ENCODE measurements around the gene ATP5PO.

DNA sequence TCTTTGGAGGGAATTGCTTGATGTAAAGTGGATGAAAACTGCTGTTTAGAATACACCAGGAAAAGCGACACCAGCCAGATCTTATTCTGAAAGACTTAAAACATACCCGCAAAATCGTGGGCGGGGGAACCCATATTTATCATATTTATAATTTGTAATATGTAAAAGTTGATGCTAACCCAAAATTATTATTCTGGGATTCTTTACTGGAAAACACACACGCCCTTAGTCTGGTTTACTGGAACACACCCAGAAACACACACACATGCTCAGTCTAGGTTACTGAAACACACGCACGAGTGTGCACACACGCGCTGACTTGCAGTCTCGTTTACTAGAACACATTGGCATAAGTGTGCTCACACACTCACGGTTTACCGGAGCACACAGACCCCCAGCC lies 32.5 kb downstream of the ATP5PO start:
- no peak for TF ChIP-seq CTCF (IDR thresholded peaks at IDR 0.05 in 4 of 5, conservative IDR thresholded peaks at IDR 0.05 in 1 of 5)
- TF ChIP-seq POLR2A (IDR thresholded peaks at IDR 0.05) = no peak

Data from gastrocnemius medialis (tissue), 4 donors.